Omental fat pad (tissue), 4 donors: ENCODE data around the gene DUSP14. TPM values are rescaled to one million over a fixed set of nuclear protein-coding genes. Genes with fewer than 3 reads are reported as not detected.

Experiments
- ATAC-seq: fragments of 150-250 bp; one replicate; pipeline ENCODE4 v1.9.1; 2016; ENCODE audit warnings: mild to moderate bottlenecking, moderate library complexity; ENCODE audit not compliant: low FRiP score
- DNase-seq: peaks from one replicate; pipeline ENCODE4 v3.0.0-alpha.2; 2019; ENCODE audit warnings: low spot score
- total RNA-seq, 4 donors: library from RNA; depleted of rRNA; stranded (reverse); fragments of >200 nt; gene quantifications; one replicate each; pipeline ENCODE4 v1.1.0, GENCODE V29; 2016
- TF ChIP-seq, protein P1 (sequence below), 3 donors: fragments of 450-650 bp; IDR thresholded peaks; one replicate each; pipeline ENCODE4 v1.5.1; 2016 to 2017; ENCODE audit warnings: antibody characterized with exemption in 3 of 3, mild to moderate bottlenecking in 3 of 3, moderate library complexity in 2 of 3

Gene DUSP14
- total RNA-seq, 4 donors from 2014 or later, result 12.6 to 65.7 (median 30.6) TPM

DNA sequence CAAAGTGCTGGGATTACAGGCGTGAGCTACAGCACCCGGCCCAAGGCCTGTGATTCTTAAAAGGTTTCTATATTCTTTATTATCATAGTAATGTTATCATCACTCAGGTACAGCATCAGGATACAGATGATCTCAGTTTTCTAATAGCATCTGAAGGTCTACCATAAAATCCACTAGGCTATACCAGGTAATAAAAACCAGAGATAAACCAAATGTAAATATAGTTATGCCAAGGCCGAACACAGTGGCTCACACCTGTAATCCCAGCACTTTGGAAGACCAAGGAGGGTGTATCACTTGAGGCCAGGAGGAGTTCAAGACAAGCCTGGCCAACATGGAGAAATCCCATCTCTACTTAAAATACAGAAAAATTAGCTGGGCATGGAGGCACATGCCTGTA, 65.7 kb downstream of the DUSP14 start:
- TF ChIP-seq, protein P1, sequence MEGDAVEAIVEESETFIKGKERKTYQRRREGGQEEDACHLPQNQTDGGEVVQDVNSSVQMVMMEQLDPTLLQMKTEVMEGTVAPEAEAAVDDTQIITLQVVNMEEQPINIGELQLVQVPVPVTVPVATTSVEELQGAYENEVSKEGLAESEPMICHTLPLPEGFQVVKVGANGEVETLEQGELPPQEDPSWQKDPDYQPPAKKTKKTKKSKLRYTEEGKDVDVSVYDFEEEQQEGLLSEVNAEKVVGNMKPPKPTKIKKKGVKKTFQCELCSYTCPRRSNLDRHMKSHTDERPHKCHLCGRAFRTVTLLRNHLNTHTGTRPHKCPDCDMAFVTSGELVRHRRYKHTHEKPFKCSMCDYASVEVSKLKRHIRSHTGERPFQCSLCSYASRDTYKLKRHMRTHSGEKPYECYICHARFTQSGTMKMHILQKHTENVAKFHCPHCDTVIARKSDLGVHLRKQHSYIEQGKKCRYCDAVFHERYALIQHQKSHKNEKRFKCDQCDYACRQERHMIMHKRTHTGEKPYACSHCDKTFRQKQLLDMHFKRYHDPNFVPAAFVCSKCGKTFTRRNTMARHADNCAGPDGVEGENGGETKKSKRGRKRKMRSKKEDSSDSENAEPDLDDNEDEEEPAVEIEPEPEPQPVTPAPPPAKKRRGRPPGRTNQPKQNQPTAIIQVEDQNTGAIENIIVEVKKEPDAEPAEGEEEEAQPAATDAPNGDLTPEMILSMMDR (IDR thresholded peaks at IDR 0.05), result no peak
- DNase-seq, result no peak
- ATAC-seq, result no peak

DNA sequence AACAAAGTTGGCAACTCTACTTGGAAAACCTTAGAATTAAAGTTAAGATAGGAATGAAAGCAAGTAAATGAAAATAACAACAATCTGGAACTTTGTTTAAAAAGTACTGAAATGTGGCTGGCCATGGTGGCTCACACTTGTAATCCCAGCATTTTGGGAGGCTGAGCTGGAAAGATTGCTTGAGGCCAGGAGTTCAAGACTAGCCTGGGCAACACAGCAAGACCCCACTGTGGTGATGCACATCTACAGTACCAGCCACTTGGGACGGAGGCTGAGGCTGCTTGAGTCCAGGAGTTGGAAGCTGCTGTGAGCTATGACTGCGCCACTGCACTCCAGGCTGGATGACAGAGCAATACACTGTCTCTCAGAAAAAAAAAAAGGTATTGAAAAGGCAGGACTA, 67.8 kb downstream of the DUSP14 start:
- TF ChIP-seq, protein P1 (IDR thresholded peaks at IDR 0.05), result no peak
- ATAC-seq (no peak), DNase-seq (no peak)

DNA sequence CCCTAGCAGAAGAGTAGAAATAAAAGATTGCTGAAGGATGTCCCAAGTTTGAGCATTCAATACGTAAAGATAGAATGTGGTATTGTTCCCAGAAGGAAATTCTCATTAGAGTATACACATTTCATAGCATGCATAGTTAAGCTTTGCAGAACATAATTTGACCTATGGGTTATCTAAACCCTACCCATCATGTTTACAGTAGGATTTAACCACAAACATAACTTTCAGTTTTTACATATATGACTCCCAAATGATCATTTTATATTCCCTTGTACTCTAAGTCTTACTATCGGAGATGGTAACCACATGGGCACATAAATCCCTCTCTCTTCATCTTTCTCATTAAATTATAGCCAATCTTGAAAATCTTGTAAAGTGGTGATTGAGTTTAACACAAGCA, 68.6 kb downstream of the DUSP14 start:
- DNase-seq, result no peak
- no peak for ATAC-seq
- TF ChIP-seq, protein P1 (IDR thresholded peaks at IDR 0.05), result no peak

DNA sequence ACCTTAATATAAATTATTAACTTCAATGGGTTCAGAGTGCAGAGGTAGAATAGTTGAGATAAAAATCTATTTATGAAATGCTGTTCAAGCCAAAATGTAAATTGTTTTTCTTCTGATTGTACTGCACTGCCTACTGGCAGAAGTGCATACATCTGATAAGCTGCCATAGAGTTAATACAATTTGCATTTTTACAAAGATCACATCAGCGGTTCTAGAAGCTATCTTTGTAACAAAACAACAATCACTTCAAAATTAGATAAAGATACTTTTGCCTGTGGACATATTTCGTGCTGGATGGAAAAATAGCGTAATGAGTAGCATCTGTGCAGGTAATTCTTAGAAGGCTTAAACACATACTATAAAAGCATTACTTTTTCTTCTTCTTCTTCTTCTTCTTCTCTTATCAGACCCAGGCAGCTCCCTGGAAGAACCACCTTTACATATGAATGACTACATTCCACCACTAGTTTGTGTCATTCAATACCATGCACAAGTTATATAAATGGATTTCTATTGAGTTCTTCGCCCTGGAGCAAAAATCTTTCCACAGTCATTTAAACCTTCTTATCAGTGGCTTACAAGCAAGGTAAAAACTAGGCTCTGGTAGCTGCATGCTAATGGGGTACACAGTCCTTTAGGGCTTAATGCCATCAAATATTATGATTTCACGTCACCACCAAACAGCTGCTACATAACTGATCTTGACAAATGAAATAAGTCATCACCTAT, 72.5 kb downstream of the DUSP14 start:
- TF ChIP-seq, protein P1 (IDR thresholded peaks at IDR 0.05), result no peak
- ATAC-seq, result no peak
- no peak for DNase-seq

Other genes starting within 250 kb of the DUSP14 start
- not detected for gene C17orf78, start 113.9 kb upstream of the DUSP14 start, total RNA-seq
- gene ACACA, start 83.1 kb upstream of the DUSP14 start, total RNA-seq, result 10 to 100 TPM; 28.7 to 72.7 (median 42.2) TPM
- gene TADA2A, start 83.0 kb upstream of the DUSP14 start, total RNA-seq, result 10 to 100 TPM; 11.5 to 28.1 (median 16.0) TPM
- gene SYNRG, start 119.5 kb downstream of the DUSP14 start, total RNA-seq, result 10 to 100 TPM; 17.4 to 33.1 (median 22.7) TPM
- gene DDX52, start 153.6 kb downstream of the DUSP14 start, total RNA-seq, result 10 to 100 TPM; 13.1 to 23.9 (median 16.6) TPM